Prostate gland (tissue), 2 donors: ENCODE data around the gene AGXT.

ENCODE experiments used
- POLR2A ChIP-seq: fragments of 450-650 bp; IDR thresholded peaks from one replicate; pipeline ENCODE4 v1.6.1; 2016; ENCODE audit warnings: antibody characterized with exemption, mild to moderate bottlenecking
- POLR2AphosphoS5 ChIP-seq: sonication (generic); formaldehyde crosslinking; IDR thresholded peaks from one replicate; pipeline ENCODE4 v1.6.1; 2017; ENCODE audit warnings: antibody characterized with exemption
- TF ChIP-seq, protein P1 (sequence below), 4 experiments: fragments of 200-600 bp in 2 of 4; fragments of 450-650 bp in 2 of 4; sonication (generic) in 2 of 4; IDR thresholded peaks; 1 replicate in 3 of 4; 2 replicates in 1 of 4; pipeline ENCODE4 v1.5.1; 2016 to 2019; ENCODE audit warnings: antibody characterized with exemption in 4 of 4, mild to moderate bottlenecking in 2 of 4, moderate library complexity in 2 of 4

DNA sequence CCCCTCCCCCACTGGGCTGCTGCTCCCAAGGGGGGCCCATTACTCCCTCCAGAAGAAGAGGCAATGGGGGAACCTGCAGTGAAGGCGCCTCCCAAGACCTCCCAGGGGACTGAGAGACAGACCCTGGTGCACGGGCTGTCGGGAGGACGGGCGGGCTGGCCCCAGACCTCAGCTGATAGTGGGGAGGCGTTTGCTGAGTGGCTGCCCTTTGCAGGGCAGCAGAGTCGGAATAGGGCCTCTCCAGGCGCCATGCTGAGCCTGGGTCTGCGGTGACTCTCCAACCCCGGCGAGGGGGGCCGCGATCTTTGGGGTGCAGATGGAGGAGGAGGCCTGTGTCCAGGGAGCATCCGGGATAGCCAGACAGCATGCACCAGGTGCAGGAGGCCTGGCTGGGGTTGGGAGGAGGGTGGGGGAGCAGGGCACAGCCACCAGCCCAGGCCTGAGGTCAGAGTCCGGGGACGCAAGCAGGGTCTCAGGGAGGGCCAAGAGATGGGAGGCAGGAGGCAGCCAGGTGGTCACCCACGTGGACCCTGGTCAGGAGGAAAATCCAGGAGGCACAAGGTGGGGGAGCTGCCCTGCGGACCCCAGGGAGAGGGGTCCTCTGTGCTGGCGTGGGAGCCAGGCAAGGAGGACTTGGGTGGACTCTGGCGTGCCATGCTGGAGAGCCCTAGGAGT, 48.5 kb downstream of the AGXT start:
- TF ChIP-seq, protein P1, sequence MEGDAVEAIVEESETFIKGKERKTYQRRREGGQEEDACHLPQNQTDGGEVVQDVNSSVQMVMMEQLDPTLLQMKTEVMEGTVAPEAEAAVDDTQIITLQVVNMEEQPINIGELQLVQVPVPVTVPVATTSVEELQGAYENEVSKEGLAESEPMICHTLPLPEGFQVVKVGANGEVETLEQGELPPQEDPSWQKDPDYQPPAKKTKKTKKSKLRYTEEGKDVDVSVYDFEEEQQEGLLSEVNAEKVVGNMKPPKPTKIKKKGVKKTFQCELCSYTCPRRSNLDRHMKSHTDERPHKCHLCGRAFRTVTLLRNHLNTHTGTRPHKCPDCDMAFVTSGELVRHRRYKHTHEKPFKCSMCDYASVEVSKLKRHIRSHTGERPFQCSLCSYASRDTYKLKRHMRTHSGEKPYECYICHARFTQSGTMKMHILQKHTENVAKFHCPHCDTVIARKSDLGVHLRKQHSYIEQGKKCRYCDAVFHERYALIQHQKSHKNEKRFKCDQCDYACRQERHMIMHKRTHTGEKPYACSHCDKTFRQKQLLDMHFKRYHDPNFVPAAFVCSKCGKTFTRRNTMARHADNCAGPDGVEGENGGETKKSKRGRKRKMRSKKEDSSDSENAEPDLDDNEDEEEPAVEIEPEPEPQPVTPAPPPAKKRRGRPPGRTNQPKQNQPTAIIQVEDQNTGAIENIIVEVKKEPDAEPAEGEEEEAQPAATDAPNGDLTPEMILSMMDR (IDR thresholded peaks at IDR 0.05): no peak
- TF ChIP-seq POLR2A (no peak), POLR2AphosphoS5 (no peak)
